HG03196 (cell line): ENCODE measurements around the gene MVK.

ENCODE experiments used
- ATAC-seq: cut with Tn5 transposase; IDR thresholded peaks from one replicate; pipeline ENCODE4 v1.9.1; 2021; ENCODE audit not compliant: unreplicated experiment

Gene MVK

DNA sequence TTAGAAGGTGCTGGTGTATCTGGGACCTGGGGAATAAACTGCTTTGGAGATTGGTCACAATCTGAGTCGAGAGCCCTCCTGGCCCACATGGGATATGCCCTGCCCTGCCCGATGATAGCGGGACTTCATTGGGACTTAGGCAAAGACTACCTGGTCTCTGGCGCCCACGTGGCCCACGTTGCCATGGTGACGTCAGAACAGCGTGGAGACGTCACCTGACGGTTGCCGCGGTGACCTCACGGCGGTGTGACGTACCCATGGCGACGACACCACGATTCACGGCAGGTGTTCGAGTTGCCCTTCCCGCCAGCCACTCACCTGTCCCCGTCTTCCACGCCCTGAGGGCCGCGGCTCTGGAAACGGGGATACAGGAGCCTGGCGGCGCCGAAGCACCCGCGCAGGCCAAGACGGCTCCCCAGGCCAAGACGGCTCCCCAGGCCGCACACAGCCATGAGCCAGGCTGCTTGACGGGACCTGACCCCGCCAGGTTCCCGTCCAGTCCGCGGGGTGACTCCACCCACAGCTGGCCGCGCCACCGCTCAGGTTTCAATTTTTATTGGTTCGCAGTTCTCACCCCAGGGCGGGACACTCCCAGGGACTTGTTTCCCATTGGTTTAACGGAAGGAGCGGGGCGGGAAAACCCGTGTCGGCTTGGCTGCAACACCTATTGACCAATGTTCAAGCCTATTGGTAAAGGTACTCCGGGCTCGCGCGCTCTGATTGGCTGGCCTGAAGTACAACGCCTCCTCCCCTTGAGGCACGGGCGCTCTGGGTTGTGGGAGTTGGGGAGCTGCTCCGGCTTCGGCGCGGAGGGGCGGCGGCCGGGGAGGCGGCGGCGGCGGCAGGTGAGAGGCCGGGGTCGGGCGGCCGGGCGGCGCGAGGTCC, at the start of gene MVK, which contains the start of gene MMAB:
MVK (plus strand) TSS at position 766 of the 885 bp plus-strand sequence. CDS start 1,029 bp downstream, outside the sequence.
MMAB (minus strand) TSS at position 476 of the 885 bp plus-strand sequence; CDS start at position 452, 24 bp downstream.
- ATAC-seq = peak; percentile 92

DNA sequence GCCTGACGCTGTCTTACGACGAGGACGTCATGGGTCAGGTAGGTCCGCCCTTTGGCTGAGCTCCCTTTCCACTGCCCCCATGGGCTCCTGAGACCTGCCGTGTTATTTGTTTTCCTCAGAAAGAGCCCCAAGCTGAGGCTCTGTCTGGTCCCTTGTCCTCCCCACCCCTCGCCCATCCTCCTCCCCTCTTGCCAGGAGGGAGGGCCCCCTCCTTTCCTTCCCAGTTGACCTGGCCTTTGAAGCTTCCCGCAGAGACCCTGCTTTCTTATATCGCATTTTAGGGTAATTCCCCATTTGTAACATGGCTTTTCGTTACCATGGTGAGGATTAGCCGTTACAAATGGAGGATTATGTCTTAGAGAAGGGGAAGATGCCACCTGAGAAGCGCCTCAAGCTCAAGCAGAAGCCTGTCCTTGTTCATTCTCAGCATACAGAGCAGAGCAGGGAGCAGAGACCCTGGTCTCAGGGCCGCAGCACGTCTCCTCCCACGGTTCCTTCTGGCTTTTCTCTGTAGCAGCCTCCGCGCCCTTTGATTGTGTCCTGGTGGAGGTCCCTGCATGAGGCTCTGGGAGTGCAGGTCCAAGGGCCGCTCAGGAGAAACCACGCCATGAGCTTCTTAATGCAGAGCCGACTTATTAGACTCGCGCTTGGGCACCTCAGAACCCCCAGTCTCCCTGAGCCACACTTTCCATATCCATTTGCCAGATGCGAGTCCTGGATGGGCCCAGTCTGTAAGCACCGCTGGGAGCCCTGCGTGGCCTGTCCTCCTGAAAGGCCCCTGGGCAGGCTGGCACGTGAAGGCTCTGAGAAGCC, 48.9 kb upstream of the MVK start:
- ATAC-seq = no peak

- no peak for ATAC-seq
Measured at GRCh38 chr12:109525279-109525585, 48.4 kb upstream of the MVK start.

DNA sequence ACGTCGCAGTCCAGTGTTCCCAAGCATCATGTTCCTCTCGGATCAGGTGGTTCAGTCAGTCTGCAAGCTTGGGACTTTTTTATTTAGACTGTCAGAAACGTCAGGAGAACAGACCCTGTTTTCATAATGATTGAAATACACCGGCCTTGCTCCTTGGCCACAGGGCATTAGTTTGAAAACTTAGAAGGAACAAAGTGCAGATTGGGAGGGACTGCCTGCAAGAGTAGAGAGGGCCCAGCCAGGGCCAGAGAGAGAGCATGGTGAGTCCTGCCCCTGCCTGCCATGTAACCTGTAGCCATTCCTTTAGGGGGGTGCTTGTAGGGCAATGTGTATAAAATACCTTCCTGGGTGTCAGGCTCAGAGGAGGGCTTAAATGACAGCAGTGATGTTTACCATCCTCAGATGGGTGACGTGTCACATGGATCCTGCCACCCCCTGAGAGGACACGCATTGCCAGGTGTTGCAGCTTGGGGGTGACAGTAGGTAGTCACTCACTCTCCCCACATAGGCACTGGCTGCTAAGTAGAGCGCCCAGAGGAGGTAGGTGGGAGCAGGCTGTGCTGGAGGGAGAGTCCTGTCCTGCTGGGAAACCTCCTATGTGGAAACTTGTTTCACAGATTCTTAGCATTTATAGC, 46.0 kb upstream of the MVK start:
- ATAC-seq = no peak

GRCh38 chr12:109529691-109530640, 43.6 kb upstream of the MVK start:
- ATAC-seq = no peak

DNA sequence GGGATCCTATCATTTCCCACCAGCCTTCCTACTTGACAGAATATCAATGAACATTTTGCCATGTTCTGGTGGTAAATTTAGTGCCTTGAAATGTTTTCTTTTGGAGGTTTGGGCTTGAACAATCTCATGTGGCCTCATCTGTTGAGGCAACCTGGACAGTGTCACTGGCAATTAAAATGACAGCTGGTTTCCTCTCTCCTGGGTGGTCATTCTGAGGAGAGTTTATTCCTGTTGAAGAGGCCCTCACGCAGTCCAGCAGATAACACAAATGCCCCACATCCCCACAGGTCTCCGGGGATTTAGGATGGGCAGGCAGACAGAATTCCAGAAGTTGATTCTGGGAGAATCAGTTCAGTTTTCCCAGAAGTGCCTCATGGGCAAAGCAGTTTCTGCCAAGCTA, 42.2 kb upstream of the MVK start:
- ATAC-seq = no peak

DNA sequence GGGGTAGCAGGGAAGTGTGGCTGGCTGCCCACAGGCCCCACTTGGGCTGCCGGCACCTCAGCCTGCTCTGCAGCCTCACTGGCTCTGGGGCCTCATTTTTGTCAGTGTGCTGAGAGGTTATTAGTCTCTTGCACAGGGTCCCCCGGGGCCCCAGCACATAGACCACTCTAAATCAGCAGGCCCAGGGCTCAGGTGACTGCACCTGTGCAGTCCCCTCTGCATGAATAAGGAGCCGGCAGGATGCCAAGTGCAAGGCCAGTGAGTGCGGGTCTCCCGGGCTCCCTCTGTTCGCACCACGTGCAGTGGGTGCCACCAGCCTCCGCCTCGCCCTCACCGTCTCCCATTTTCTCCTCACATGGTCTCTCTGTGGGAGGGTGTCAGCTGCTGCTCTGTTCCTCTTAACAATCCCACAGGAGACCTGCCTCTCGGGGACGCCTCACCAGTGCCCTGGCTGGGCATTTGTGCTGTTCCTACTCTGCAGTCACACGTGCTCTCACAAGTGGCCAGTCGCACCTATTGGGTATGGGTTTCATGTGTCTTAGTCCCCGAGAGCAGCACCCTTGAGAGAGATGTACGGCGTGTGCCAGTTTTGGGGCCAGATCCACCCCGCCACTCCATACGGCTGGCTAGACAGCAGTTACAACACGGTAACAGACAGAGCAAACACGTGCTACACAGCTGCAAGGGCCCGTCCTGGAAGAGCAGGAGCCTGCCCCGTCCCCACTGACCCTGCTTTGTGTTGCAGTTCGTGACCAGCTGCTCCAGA, 40.7 kb upstream of the MVK start:
- ATAC-seq = no peak

GRCh38 chr12:109533487-109533740, 40.2 kb upstream of the MVK start:
- no peak for ATAC-seq

GRCh38 chr12:109534456-109534855, 39.1 kb upstream of the MVK start:
- ATAC-seq = no peak

GRCh38 chr12:109535231-109535862, 38.2 kb upstream of the MVK start:
- ATAC-seq = no peak

- no peak for ATAC-seq
Measured at GRCh38 chr12:109535863-109536250, 37.7 kb upstream of the MVK start.

GRCh38 chr12:109537136-109537535, 36.5 kb upstream of the MVK start:
- ATAC-seq = no peak

DNA sequence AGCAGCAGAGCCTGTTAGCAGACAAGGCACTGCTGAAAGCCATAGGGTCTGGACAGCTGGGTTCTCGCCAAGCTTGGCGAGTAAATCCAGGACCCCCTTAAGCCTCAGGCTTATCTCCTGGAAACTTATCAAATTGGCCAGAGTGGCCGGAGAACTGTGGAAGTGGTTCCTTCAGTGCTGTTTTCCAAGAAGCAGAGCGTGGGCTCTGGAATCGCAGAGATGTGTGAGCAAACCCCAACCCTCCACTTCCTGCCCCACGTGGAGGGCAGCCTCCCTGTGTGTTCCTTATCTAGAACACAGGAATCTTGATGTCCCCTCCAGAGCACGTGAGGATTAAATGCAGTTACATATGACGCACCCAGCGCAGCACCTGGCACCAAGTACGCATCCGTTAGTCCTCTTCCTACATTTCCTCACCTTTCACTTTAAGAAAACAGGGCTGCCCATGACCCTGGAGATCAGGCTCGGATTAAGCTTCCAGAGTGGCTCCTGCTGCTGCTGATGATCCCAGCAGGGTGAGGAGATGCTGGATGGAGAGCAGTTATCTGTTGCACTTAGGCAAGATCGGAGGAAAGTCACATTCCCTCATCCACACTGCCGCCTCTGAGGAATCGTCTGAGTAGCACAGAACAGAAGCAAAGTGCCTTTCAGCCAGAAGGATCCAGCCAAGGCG, 35.3 kb upstream of the MVK start:
- ATAC-seq = no peak

GRCh38 chr12:109539508-109539907, 34.1 kb upstream of the MVK start:
- ATAC-seq = no peak

GRCh38 chr12:109540526-109541412, 32.8 kb upstream of the MVK start:
- ATAC-seq = no peak

DNA sequence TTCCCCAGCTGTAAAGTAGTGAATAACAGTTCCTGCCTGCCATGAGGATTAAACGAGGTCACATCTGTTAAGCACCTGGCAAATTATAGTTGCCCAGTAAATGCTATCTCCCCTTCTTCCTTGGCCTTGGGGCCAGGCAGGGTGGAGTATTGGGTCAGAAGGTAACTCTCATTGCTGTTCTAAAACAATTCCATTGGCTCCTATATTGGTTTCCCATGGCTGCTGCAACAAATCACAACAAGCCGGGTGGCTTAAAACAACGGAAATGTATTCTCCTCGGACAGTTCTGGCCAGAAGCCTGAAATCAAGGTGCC, 32.2 kb upstream of the MVK start:
- no peak for ATAC-seq

DNA sequence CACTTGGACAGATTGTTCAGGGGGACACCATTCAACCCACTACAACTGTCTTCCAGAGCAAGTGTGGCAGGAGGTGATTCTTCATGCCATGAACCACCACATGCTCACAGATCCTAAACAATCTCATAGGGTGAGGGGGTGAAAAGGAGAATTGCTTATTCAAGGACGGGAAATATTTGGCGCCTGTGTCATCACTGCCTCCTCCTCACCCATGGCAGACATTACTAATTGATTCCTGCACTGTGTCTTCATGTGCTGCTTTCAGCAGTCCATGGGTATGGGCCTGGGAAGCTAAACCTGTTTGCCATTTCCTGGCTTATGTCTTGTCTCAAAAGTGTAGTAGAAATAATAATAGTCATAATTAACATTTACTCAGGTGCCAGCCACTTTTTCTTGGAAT, 31.6 kb upstream of the MVK start:
- ATAC-seq = no peak

DNA sequence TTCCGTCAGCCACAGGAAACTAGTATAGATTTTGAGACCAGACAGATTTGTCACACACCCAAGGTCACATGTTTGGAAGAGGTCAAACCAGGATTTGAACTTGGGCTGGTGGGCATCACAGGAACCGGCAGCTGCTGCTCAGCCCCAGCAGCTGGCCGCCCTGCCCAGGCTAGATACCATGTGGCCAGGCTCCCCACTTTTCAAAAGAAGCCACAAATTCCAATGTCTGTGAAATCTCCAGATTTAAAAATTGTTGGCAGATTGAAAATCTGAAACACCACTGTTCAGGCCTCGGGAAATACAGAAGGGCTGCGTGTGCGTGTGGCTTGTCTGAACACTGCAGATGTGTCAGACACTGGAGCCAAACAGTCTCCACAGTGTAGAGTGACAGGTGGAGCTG, 30.7 kb upstream of the MVK start:
- no peak for ATAC-seq
